ENCODE results near the gene PCDHA12. TPM values are rescaled to one million over a fixed set of nuclear protein-coding genes. Genes with fewer than 3 reads are reported as not detected.
"Not testable (repeated sequence)": the region's sequence is repeated elsewhere in the genome, so short reads cannot be mapped to it uniquely, and the experiment has no call there.

PCDHA12 gene
- total RNA-seq, 1 donor: under 0.01 TPM

DNA sequence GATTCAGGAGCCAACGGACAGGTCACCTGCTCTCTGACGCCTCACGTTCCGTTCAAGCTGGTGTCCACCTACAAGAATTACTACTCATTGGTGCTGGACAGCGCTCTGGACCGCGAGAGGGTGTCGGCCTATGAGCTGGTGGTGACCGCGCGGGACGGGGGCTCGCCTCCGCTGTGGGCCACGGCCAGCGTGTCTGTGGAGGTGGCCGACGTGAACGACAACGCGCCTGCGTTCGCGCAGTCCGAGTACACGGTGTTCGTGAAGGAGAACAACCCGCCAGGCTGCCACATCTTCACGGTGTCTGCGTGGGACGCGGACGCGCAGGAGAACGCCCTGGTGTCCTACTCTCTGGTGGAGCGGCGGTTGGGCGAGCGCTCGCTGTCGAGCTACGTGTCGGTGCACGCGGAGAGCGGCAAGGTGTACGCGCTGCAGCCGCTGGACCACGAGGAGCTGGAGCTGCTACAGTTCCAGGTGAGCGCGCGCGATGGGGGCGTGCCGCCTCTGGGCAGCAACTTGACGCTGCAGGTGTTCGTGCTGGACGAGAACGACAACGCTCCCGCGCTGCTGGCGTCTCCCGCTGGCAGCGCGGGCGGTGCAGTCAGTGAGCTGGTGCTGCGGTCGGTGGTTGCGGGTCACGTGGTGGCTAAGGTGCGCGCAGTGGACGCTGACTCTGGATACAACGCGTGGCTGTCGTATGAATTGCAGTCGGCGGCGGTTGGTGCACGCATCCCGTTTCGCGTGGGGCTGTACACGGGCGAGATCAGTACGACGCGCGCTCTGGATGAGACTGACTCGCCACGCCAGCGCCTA is 17.7 kb upstream of the PCDHA12 start:
- no peak for DNase-seq (ENCODE audit: low read depth in 2 of 3, low spot score in 2 of 3)

DNA sequence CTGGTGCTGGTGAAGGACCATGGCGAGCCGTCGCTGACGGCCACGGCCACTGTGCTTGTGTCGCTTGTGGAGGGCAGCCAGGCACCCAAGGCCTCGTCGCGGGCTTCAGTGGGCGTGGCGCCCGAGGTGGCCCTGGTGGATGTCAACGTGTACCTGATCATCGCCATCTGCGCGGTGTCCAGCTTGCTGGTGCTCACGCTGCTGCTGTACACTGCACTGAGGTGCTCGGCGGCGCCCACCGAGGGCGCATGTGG is 17.2 kb upstream of the PCDHA12 start:
- DNase-seq (ENCODE audit: low read depth in 2 of 3, low spot score in 2 of 3): no peak

DNA sequence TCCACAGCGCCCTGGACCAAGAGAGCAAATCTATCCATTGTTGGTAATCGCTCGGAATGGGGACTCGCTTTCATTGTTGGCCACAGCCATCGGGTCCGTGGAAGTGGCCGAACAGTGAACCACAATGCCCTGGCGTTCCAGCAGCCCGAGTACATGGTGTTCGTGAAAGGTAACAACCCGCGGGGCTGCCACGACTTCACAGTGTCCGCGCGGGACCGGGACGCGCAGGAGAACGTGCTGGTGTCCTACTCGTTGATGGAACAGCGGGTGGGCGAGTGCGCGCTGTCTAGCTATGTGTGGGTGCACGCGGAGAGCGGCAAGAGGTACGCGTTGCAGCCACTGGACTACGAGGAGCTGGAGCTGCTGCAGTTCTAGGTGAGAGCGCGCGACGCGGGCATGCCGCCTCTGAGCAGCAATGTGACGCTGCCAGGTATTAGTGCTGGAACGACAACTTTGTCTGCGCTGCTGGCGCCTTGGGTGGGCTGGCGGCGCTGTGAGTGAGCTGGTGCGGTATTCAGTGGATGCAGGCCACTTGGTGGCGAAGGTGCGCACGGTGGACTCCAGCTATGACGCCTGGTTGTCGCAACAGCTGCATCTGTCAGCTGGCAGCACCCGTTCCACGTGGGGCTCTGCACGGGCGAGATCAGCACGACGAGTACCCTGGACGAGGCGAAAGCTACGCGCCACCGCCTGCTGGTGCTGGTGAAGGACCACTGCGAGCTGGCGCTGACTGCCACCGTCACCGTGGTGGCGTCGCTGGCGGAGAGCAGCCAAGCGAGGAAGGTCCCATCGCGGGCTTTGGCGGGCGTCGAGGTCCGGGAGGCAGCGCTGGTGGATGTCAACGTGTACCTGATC is 12.4 kb upstream of the PCDHA12 start:
- no peak for DNase-seq (ENCODE audit: low read depth in 2 of 3, low spot score in 2 of 3)

DNA sequence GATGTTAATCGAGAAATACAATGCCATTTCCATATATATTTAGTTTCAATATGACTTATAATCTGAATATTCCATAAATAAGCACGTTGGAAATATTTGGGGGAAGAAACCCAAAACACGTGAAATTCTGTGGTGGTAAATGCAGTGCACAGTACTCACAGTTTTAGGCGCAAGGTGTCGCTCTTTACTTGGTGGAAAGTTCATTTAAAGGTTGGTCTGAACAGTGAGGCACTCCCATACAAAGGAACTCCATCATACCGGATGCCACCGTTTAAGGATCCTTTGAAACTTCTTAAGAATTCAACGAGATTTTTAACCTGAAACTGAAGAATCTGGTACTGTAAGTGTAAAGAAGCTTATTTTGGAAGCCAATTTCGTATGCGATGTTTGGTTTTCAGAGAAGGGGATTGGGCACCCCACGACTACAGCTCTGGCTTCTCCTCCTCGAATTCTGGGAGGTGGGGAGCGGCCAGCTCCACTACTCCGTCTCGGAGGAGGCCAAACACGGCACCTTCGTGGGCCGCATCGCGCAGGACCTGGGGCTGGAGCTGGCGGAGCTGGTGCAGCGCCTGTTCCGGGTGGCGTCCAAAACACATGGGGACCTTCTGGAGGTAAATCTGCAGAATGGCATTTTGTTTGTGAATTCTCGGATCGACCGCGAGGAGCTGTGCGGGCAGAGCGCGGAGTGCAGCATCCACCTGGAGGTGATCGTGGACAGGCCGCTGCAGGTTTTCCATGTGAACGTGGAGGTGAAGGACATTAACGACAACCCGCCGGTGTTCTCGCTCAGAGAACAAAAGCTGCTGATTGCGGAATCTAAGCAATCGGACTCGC is 6.2 kb upstream of the PCDHA12 start, which contains the start of gene PCDHA11:
Gene PCDHA11, plus strand, starts transcription at position 237 of the 834 bp plus-strand sequence. Its CDS starts 147 bp downstream, at position 384.
- peak in 1 of 3 donors; percentile 1 for DNase-seq (ENCODE audit: low read depth in 2 of 3, low spot score in 2 of 3)

DNA sequence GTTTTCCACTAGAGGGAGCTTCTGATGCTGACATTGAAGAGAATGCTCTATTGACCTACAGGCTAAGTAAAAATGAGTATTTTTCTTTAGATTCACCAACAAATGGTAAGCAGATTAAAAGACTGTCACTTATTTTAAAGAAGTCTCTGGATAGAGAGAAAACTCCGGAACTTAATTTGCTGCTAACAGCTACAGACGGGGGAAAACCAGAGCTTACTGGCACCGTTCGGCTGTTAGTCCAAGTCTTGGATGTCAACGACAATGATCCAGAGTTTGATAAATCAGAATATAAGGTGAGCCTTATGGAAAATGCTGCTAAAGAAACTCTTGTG is 5.6 kb upstream of the PCDHA12 start:
- DNase-seq (ENCODE audit: low read depth in 2 of 3, low spot score in 2 of 3): no peak

DNA sequence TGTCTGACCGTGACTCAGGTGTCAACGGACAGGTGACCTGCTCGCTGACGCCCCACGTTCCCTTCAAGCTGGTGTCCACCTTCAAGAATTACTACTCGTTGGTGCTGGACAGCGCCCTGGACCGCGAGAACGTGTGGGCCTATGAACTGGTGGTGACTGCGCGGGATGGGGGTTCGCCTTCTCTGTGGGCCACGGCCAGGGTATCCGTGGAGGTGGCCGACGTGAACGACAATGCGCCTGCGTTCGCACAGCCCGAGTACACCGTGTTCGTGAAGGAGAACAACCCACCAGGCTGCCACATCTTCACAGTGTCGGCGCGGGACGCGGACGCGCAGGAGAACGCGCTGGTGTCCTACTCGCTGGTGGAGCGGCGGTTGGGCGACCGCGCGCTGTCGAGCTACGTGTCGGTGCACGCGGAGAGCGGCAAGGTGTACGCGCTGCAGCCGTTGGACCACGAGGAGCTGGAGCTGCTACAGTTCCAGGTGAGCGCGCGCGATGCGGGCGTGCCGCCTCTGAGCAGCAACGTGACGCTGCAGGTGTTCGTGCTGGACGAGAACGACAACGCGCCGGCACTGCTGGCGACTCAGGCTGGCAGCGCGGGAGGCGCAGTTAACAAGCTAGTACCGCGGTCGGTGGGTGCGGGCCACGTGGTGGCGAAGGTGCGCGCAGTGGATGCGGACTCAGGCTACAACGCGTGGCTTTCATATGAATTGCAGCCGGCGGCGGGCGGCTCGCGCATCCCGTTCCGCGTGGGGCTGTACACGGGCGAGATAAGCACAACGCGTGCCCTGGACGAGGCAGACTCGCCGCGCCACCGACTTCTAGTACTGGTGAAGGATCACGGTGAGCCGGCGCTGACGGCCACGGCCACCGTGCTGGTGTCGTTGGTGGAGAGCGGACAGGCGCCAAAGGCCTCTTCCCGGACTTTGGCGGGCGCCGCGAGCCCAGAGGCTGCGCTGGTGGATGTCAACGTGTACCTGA is 4.6 kb upstream of the PCDHA12 start:
- DNase-seq (ENCODE audit: low read depth in 2 of 3, low spot score in 2 of 3): no peak

DNA sequence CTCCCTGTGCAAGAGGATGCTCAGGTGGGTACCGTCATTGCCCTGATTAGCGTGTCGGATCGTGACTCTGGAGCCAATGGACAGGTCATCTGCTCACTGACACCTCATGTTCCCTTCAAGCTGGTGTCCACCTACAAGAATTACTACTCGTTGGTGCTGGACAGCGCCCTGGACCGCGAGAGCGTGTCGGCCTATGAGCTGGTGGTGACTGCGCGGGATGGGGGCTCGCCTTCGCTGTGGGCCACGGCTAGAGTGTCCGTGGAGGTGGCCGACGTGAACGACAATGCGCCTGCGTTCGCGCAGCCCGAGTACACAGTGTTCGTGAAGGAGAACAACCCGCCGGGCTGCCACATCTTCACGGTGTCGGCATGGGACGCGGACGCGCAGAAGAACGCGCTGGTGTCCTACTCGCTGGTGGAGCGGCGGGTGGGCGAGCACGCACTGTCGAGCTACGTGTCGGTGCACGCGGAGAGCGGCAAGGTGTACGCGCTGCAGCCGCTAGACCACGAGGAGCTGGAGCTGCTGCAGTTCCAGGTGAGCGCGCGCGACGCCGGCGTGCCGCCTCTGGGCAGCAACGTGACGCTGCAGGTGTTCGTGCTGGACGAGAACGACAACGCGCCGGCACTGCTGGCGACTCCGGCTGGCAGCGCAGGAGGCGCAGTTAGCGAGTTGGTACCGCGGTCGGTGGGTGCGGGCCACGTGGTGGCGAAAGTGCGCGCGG is 1.6 kb downstream of the PCDHA12 start:
- DNase-seq (ENCODE audit: low read depth in 2 of 3, low spot score in 2 of 3): not testable (repeated sequence)

DNA sequence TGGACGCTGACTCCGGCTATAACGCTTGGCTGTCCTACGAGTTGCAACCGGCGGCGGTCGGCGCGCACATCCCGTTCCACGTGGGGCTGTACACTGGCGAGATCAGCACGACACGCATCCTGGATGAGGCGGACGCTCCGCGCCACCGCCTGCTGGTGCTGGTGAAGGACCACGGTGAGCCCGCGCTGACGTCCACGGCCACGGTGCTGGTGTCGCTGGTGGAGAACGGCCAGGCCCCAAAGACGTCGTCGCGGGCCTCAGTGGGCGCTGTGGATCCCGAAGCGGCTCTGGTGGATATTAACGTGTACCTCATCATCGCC is 2.1 kb downstream of the PCDHA12 start:
- DNase-seq (ENCODE audit: low read depth in 2 of 3, low spot score in 2 of 3): no peak

DNA sequence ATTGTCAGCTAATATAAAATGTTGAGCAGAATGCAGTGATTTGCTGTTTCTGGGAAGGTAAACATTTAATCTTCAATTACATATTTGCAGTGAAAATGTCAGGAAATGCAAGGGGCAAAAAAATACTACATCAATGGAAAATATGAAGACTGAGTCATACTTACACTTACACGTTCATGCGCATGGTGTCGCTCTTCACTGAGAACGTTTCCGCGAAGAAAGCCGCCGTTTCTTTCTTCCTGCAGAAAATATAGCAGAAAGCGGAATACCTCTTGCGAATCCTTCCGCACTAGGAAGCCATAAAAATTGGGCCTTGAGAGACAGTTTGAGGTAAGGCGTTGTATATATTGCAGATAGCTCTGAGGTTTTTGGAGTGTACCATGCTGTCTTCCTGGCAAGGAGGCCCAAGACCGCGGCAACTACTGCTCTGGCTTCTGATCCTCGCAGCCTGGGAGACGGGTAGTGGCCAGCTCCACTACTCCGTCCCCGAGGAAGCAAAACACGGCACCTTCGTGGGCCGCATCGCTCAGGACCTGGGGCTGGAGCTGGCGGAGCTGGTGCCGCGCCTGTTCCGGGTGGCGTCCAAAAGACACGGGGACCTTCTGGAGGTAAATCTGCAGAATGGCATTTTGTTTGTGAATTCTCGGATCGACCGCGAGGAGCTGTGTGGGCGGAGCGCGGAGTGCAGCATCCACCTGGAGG is 6.9 kb downstream of the PCDHA12 start, which contains the start of gene PCDHA13:
Gene PCDHA13, plus strand, starts transcription at position 236 of the 702 bp plus-strand sequence. Its CDS starts 145 bp downstream, at position 381.
- no peak for DNase-seq (ENCODE audit: low read depth in 2 of 3, low spot score in 2 of 3)

DNA sequence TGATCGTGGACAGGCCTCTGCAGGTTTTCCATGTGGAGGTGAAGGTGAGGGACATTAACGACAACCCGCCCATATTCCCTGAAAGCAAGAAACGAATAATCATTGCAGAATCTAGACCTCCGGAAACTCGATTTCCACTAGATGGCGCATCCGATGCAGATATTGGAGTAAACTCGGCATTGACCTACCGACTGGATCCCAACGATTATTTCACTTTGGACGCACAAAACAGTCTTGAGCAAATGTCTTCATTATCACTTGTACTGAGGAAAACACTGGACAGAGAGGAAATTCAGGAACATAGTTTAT is 7.4 kb downstream of the PCDHA12 start:
- DNase-seq (ENCODE audit: low read depth in 2 of 3, low spot score in 2 of 3): no peak

DNA sequence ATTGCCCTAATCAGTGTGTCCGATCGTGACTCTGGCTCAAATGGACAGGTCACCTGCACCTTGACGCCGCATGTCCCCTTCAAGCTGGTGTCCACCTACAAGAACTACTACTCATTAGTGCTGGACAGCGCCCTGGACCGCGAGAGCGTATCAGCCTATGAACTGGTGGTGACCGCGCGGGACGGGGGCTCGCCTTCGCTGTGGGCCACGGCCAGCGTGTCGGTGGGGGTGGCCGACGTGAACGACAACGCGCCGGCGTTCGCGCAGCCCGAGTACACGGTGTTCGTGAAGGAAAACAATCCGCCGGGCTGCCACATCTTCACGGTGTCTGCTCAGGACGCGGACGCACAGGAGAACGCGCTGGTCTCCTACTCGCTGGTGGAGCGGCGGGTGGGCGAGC is 8.3 kb downstream of the PCDHA12 start:
- DNase-seq (ENCODE audit: low read depth in 2 of 3, low spot score in 2 of 3): no peak

DNA sequence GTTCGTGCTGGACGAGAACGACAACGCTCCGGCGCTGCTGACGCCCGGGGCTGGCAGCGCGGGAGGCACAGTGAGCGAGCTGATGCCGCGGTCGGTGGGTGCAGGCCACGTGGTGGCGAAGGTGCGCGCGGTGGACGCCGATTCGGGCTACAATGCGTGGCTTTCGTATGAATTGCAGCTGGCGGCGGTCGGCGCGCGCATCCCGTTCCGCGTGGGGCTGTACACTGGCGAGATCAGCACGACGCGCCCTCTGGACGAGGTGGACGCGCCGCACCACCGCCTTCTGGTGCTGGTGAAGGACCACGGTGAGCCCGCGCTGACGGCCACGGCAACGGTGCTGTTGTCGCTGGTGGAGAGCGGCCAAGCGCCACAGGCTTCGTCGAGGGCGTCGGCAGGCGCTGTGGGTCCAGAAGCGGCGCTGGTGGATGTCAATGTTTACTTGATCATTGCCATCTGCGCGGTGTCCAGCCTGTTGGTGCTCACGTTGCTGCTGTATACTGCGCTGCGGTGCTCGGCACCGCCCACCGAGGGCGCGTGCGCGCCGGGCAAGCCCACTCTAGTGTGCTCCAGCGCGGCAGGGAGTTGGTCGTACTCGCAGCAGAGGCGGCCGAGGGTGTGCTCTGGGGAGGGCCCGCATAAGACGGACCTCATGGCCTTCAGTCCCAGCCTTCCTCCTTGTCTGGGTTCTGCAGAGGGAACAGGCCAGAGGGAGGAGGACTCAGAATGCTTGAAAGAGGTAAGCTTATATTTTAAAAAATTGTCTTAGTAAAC is 9.0 kb downstream of the PCDHA12 start:
- no peak for DNase-seq (ENCODE audit: low read depth in 2 of 3, low spot score in 2 of 3)

DNA sequence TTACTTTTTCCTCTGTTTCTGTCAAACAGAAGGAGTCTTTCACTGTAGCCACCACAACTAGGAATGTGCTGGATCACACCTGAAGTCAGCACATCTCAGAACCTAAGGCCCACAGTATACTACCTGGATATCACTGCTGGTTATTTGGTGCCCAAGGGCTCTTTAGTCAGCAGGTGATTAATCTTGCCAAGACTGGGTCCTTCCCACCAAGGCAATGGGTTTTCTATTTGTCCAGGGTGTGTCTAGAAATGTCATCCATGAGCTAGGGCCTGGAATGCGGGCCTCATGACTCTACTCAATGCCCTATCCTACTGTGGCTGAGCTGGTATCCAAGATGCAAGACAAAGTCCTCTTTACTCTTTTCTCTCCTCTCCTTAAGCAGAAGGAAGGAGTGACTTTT is 41.2 kb downstream of the PCDHA12 start:
- no peak for DNase-seq (ENCODE audit: low read depth in 2 of 3, low spot score in 2 of 3)

DNA sequence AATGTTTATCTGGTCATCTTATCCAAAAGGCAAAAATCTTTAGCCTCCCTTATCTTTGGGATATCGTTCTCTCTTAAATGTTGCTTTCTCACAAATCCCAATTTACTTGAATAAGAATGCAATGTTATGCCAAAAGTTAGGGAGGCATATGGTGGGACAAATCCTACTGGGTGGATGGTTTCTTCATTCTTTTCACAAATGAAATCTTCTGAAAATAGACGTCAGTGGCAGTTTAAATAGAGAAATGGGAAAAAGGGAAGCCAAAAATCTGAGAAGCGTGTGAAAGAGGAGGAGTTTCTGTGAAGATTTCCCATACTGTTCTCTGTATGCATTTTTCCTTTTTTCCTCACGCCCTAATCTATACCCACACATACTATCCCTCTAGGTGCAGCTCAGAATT is 48.5 kb downstream of the PCDHA12 start:
- no peak for DNase-seq (ENCODE audit: low read depth in 2 of 3, low spot score in 2 of 3)

DNA sequence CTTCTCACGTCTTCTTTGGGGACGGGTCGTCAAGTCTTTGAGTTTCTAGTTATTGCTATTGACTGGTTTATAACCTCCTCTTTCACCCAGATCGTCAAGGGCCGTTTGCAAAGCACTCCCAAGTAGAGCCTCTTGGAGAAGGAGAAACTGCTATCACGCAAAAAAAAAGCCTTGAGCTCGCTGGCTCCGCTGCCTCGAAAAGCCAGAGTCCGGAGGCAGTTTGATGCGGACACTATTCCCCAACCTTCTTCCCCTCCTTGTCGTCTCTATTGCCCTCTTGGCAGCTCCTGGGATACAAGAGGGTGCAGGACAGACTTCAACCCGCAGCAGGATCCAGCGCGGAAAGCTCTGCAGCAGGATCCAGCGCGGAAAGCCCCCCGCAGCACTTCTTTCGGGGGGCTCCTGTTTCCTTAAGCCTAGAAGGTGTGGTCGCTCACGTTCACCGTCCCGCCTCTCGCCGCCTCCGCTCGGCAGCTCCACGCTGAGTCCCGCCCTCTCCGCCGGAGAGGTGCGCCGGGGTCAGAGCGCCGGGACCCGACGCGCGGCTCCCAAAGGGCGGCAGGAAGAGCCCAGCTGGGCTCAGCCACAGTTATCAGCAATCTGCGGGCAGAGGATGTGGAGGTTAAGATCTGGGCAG is 50.8 kb downstream of the PCDHA12 start, which contains the start of gene PCDHAC1:
Gene PCDHAC1, plus strand, starts transcription at position 494 of the 637 bp plus-strand sequence. CDS start 594 bp downstream, outside the sequence.
- DNase-seq (ENCODE audit: low read depth in 2 of 3, low spot score in 2 of 3): no peak

DNA sequence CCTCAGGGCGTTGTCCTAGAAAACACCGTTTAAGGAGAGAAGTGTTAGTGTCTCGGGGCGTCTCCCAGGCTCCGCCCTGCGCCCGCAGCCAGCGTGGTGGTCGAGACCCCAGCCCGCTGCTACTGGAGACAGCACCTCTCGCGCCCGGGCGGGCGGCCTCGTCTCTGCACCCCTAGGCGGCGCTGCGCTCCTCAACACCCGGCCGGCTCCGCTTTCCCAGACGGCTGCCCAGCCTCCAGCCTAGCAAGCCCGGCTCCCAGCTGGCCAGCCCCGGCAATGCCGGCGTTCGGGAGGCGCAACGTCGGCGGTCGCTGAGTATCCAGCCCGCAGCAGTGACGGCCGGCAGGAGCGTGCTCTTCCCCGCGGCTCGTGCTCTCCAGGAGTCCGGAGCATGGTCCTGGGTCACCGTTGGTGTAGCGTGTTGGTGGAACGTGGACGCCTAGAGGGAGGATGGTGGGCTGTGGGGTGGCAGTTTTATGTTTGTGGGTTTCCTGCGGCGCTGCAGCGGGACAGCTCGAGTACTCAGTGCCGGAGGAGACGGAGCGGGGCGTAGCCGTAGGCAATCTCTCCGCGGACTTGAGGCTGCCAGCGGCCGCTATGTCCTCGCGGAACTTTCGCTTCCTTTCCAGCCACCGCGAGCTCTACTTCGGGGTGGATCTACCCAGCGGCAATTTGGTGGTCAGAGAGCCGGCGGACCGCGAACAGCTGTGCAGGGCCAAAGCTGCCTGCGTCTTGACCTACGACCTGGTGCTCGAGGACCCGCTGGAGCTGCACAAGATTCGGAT is 51.5 kb downstream of the PCDHA12 start:
- peak in 2 of 3 donors; percentile 23 to 39 for DNase-seq (ENCODE audit: low read depth in 2 of 3, low spot score in 2 of 3)

DNA sequence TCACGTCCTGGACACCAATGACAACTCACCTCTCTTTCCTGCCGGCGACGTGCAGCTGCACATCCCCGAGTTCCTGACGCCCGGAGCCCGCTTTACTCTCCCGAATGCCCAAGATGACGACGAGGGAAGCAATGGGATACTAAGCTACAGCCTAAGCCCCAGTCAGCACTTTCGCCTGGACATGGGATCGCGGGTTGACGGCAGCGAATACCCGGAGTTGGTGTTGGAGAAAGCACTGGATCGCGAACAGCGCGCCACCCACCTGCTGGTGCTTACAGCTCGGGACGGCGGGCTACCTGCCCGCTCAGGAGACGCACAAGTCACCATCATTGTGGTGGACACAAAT is 52.1 kb downstream of the PCDHA12 start:
- DNase-seq (ENCODE audit: low read depth in 2 of 3, low spot score in 2 of 3): no peak
